GDM1 (cell line): ENCODE data around the gene DMC1.
"Not testable (repeated sequence)": the region's sequence is repeated elsewhere in the genome, so short reads cannot be mapped to it uniquely, and the experiment has no call there.

ENCODE experiments used
- DNase-seq: peaks from one replicate; lab custom pipeline; 2025; lab: John Stamatoyannopoulos, UW

DMC1 gene

DNA sequence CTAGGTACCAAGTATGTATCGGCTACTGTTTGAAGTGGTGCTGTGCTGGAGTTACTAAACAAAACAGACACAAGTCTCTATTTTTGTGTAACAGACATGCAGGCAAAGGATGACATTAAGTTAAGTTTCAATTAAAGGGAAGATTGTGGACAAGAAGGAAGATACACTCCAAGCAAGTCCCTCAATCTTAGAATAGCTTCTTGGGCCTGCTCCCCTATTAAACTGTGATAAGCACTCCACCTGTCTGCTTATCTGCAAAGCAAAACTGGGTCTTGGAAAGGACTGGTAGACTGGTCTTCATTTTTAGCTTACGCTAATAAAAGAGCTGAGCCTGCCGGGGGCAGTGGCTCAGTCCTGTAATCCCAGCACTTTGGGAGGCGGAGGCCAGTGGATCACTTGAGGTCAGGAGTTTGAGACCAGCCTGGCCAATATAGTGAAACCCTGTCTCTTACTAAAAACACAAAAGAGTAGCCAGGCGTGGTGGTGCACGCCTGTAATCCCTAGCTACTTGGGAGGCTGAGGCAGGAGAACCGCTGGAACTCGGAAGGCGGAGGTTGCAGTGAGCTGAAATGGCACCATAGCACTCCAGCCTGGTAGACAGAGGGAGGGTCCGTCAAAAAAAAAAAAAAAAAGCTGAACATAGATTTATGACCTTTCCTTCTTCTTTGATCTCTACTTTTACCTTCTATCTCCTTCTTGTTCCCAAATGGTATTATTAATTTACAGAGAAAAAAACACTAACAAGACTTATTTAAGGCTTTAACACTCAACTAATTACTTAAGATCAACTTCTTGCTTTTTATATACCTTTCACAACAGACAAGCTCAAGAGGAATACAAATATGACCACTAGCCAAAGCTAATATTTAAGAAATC lies 67.9 kb downstream of the DMC1 start:
- DNase-seq, result no peak

DNA sequence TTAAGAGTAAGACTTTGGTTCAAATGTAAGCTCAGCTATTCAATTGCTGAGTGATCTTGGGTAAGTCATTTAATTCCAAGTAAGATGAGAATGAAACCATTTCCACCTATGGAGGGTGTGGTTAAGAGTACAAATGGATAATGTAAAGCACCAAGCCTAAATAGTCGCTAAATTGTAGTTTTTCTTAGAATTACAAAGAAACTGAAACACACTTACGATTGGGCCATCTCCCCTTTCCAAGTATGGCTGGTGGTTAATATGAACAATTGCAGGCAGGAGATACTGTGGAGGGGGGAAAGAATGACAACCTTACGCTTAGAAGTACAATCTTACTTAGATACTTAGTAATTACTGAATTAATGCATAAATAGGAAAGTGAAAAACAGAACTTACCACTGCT lies 72.1 kb downstream of the DMC1 start:
- DNase-seq, result no peak

DNA sequence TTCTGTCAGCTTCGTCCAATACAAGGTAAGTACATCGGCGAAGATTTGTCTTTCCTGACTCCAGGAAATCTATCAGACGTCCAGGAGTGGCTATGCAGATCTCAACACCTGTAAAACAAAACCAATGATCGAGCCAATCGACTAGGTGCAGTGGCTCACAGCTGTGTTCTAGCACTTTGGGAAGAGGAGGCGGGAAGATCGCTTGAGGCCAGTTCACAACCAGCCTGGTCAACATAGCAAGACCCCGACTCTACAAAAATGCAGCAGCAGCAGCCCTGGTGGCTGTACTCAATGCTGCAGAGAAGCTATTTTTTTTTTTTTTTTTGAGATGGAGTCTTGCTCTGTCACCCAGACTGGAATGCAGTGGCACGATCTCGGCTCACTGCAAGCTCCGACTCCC lies 75.0 kb downstream of the DMC1 start:
- no peak for DNase-seq

DNA sequence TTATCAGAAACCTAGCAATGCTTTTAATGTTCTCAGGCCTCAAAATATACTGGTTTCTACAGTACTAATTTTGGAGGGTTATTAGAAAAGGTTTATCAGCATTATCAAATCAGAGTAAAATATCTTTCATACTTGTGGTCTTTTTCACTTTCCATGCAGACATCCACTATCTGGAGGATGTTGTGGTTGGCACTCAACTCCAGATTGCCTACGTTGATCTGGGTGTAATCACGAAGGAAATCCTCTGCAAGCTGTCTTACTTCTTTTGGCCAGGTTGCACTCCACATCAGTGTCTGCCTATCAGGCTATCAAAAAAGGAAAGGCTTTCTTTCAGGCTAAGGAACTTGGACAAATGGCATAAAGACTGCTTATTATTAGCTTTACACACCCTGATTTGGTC lies 75.5 kb downstream of the DMC1 start:
- no peak for DNase-seq

DNA sequence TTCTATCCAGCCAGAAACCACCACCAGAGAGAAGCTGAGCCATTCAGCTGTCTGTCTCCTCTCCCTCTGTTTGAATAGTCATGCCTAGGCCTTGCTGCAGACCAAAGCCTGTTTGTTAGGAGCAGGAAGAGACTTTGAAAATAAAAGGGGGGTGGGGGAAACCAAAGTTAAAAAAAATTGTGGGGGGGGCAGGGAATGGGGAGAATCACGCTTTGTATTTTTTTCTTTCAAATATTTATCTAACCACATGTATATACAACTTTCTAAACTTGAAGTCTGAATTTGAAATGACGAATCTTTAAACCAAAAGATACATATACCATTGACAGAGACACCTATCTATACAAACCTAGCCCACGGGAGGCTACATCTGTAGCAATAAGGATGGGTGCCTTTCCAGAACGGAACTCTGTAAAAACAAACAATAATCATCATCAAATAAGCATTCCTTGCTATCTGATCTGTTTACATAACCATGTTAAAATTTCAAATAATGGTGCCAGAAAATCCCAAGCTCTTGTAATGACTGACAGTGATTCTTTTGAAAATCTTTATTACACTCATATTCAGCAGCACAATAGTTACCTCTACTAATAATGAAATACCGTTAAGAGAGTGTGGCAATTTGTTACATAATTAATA lies 78.2 kb downstream of the DMC1 start:
- DNase-seq, result no peak

DNA sequence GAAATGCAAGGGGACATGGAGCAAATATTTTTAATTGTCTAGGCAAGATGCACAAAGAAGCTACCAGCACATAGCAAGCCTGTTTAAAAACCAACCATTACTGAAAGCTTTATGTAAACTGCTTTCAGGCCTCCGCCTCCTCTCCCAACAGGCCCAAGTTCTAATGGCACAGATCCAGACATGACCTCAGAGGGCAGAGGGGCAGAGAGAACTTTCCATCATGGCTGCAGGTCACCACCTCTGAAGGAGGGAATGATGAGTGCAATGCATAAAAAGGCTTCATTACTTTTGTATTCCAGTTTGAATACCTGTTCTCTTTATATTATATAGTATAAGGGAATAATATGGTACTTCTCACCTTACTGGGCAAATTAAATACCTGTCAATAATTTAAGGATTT lies 79.1 kb downstream of the DMC1 start:
- DNase-seq, result no peak

DNA sequence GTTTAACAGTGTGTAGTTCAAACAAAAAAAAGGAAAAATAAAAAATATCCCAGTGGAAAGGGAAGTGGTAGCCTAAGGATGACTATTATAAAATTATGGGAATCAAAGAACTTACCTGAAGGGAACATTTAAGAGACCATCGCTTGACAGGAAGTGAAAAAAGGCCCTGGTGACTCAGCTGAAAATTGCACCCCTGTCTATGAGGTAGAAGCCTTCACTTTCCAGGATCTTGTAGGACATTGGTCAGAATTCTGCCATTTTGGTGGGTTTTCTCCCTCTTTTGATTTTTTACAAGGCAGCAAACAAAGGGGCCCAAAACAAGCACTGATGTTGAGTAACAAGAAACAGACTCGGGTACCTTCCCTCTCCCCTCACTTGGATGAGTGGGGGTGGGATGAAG lies 79.5 kb downstream of the DMC1 start:
- DNase-seq, result no peak

DNA sequence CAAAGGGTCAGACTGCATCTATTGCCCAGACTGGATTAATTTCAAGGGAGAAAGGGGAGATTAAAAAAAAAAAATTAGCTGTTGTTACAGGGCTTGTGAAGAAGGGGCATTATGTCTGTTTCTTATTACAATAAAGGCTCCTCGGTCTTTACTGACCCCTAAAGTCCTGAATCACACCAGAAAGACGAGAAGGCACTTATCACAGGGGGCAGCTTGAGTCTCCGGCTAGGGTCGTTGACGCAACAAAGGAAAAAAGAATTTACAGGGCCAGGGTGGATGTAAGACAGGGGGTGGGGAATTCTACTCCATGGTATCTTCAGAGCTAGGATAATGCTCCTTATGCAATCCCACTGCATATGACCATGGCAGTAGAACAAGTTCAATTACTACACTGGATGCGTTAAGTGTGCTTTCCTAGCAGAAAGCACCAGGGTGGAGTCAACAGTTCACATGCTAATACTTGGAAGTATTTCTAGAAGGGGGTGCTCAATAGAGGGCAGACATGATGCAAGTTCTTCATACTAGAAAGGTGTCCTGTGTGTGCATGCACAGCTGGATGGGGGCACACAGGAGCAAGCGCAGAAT lies 80.3 kb downstream of the DMC1 start:
- DNase-seq, result no peak

DNA sequence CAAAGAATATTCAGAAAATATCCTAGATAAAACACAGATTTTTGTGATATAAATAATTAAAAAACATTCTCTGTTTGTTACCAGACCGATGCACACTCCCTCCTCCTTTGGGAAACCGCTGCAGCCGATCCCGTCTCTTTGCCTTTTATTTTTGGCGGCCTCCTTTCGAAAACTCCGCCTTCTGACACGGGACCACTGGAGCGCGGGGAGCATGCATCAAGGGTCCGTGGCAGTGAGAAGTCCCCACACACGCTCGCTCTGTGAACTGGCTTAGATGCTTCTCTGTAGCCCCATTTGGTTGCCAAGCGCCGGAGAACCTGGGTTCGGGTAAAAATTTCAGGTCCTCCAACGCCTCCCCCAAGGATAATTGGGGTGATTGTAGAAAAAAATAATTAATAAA lies 80.8 kb downstream of the DMC1 start:
- no peak for DNase-seq

DNA sequence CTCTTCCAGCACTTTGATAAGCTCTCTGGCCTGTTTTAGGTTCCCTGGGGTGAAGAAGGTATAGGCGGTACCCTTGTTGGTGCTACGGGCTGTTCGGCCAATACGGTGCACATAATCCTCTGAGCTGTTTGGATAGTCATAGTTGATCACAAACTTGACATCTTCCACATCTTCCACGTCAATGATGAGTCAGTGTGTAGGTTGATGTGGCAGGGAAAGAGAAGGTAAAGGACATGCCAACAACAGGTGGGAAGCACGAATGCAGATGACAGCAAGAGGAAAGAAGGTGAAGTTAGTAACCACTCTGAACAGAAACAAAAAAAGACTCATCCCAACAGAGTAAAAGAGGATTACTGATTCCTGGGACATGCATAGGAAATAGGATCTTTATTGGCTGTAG lies 82.0 kb downstream of the DMC1 start:
- no peak for DNase-seq

DNA sequence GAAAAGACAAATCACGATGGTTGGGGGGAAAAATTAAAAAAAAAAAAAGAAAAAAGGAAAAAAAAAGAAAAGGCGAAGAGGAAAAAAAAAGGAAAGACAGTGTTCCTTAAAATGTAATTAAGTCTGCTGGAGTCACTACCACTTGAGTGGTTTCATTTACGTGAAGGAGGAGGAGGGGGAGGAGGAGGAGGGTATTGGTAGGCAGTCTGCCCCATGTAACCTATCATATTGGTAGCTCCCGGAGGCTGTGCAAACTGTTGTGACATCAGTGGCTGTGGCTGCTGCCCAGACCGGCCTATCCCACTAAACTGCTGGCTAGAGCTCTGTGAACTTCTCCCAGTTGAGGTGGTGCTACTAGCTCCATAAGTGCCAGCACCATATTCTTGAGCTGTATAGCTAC lies 84.2 kb downstream of the DMC1 start:
- no peak for DNase-seq

DNA sequence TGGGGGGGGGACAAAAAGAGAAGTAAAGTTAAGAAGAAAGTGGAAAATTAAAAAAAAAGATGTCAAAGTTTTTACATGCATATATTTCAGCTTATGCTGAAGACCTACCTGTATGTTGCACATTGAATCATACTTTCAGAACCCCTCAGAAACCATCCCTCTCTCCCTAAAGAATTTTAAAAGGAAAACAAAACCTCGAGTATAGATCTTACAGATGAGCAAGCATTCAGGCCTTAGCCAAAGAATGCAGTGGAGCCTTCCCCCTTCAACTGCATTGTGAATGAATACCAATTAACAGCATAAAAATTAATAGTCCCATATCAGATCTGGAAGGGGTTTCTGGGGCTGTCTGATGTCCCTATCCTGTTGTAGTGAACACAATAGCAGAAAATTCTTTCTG lies 85.7 kb downstream of the DMC1 start:
- no peak for DNase-seq

DNA sequence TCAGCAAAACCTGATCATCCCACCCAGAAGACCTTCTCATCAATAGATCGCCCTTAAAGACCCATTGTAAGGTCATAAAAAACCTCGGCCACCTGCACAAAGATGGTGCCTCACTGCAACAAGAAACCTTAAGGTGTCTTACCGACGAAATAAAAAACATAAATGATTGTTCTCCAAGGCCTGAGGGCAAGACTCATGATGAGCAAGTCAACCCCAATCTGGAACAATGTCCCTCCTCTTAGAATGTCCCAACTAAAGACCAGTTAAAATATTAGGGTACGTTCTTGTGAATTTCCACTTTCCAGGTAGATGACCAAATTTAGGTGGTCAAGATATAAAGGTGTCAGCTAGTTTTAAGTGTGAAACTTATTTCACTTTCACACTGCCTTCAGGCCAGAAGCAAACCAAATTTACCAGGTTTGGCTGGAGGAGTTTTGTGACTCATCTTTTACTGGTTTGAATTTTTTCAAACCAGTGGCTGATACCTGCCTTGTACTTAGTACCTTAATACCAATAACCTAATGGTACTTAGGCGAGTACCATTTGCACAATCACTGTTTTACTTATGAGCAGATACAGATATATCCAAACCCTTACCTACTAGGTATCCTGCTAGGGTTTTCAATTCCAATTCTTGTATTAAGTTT lies 87.2 kb downstream of the DMC1 start:
- no peak for DNase-seq

DNA sequence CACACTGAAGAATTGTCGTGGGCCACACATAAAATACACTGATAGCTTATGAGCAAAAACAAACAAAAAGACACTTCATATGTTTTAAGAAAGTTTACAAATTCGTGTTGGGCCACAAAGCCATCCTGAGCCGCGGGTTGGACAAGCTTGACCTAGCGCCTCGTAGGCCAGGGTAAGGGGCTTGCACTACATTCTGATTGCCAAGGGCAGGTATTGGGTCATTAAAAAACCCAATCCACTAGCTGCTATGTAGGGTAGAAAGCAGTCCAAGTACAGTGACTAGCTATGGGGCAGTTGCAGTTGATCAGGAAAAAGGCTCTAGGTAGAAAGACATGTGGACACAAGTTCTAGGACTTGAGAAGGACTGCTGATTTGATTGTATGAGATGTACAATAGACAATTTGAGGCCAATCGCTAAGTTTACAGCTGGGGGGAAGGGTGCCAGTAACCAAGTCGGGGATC lies 88.1 kb downstream of the DMC1 start:
- no peak for DNase-seq

DNA sequence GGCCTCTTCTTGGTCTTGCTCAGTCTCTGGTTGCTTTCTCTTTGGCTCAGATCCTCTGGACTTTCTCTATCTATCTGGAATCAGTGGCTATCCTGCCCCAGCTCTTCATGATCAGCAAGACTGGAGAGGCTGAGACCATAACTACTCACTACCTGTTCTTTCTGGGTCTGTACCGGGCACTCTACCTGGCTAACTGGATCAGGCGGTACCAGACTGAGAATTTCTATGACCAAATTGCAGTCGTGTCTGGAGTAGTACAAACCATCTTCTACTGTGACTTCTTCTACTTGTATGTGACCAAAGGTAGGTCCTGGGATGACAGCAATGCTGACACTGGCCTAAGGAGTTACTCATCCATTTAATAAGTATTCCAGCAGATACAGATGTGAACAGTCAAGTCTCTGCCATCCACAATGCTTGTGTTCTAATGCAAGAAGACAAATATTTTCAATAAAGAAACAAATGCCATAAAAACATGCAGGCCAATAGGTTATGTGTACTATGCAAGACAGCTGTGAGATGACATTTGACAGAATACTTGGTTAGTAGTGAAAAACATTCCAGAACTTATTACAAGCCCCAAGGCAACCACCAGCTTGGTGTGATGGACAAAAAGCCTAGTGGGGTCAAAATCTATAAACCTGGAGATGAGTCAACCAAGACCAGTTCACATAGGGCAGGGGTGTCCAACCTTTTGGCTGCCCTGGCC lies 88.7 kb downstream of the DMC1 start:
- DNase-seq, result no peak

DNA sequence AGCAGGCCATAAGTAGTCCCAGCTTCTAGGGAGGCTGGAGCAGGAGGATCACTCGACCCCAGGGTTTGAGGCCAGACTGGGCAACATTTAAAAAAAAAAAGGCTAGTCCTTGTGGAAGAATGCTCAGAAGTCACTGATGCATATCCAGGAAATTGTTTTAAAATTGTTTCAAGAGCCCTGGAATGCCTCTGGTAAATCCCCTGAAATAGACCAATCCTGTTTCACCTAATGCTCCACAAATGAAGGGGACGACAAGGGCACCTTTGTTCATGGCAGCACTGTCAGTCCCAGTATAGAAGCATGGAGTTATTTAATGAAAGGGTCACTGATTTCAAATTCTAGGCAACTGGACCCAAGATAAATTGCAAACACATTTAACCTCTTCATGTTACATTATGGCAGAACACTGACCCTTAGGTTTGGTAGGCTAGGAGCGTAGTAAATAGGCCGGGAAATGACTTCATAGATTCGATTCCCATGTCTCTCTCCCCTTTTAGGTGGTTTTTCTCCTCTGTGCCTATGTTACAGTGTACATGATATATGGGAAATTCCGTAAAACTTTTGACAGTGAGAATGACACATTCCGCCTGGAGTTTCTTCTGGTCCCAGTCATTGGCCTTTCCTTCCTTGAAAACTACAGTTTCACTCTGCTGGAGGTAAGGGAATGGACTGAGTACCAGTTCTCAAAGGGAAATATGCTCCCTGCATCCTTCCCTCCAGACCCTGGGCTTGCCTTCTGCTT lies 90.7 kb downstream of the DMC1 start:
- DNase-seq, result no peak

DNA sequence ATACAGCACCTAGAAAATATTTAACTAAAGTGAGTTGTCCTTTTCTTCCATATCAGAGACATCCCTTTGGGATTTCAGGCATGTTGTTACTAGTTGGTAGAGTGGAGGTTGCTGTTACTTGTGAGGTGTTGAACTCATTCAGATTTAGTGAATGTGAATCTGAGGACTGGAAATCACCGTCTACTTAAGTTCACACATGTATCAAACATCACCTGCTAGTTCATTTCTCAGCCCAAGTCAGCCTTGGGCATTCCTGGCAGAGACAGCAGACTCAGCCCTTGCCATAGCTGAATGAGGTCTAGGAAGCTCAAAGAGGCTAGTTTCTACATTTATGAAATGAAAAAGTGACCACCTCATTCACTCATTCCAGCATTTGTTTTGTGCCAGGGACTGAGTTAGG lies 92.4 kb downstream of the DMC1 start:
- DNase-seq, result no peak

DNA sequence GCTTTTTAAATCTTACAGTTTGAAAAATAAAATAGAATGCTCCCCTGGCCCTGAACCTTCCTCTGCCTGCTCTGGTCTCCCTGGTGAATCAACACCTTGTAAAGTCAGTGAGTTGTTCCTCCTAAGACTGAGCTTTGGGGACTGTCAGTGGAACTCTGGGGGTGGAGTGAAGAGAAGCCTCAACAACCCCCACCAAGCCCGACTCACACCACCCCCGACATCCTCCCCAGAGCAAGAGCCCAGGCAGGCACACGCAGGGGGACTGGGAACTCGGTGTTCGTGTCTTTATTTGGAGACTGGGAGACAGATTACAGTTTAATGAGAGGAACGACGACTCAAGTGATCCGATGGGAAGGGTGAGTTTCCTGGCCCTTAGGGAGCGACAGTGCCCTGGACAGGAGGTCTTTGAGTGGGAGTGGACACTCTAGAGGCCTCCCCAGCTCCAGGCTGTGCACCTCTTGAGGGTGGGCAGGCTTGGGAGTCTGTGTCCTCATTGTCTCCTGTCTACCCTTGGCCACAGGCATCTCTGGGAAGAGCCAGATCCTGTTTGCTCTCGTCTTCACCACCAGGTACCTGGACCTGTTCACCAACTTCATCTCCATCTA lies 95.9 kb downstream of the DMC1 start:
- no peak for DNase-seq

DNA sequence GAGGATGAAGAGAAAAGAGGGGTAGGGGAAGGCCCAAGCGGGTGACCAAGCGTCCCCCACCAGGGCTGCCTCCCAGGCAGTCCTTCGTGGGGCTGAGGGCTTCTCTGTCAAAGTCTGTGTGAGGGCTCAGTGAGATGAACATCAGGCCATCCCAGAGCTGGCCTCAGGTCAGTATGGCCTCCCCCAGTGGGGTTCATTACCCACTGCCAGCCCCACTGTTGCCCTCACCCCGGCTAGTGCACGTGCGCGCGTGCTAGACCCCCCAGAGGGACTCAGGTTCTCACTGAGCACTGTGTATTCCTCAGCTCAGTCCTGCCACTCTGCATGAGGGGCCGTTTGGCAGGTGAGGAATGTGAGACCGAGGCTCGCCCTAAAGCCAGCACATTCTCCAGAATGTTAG lies 98.7 kb downstream of the DMC1 start:
- no peak for DNase-seq

DNA sequence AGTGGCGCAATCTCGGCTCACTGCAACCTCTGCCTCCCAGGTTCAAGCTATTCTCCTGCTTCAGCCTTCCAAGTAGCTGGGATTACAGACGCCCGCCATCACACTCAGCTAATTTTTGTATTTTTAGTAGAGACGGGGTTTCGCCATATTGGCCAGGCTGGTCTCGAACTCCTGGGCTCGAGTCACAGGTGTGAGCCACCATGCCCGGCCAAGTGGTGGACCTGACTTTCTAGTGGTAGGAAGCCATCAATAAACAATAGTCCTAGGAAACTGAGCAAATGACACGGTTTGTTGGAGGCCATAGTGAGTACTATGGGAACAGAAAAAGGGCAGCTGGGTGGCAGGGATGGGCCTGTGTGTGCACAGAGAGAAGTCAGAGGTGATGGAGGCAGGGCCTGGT lies 99.8 kb downstream of the DMC1 start:
- not testable (repeated sequence) for DNase-seq

DNA sequence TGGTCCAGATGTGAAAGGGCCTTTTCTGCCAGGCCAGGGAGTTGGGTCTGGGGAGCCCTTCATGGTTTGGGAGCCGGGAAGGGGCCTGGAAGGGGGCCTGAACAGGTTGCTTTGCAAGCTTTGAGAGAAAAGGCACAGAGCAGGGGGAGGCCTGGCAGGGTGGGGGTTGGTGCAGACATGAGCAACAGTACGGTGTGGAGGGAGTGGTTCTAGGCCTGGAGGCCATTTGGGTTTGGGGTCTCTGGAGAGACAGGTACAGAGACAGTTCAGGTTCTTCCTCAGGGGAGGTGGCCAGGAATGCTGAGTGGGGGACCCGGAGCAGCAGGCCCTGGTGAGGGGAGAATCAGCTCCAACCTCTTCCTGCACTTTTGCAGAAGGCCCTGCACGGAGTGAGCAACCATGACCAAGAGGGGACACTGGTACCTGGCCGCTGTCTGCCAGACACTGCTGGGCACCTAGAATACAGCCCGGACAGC lies 100.6 kb downstream of the DMC1 start:
- DNase-seq, result no peak
